WTC11 (cell line): ENCODE measurements around the gene TBC1D22A. TPM values are rescaled to one million over a fixed set of nuclear protein-coding genes. Genes with fewer than 3 reads are reported as not detected.

ENCODE experiments used
- ATAC-seq: fragments of 200-7000 bp; cut with Tn5 transposase; 2 replicates; pipeline ENCODE4 v1.10.0; 2021; ENCODE audit warnings: mild to moderate bottlenecking, moderate library complexity
- CTCF ChIA-PET: fragments of 300-600 bp; sonication (Branson Sonifier 250); formaldehyde crosslinking; loops from one replicate; lab custom pipeline; 2021; ENCODE audit warnings: antibody characterized with exemption; lab: Charles Lee
- POLR2A ChIA-PET: fragments of 350-600 bp; sonication (Branson Sonifier 250); formaldehyde crosslinking; loops from one replicate; lab custom pipeline; 2021; ENCODE audit warnings: antibody characterized with exemption; lab: Charles Lee
- DNase-seq: peaks from one replicate; pipeline ENCODE4 v3.0.0; 2021; ENCODE audit warnings: low spot score
- H3K27ac Mint-ChIP-seq: 2 replicates; pipeline ENCODE4 v1.8.0; 2021; ENCODE audit warnings: mixed read lengths
- H3K27me3 Mint-ChIP-seq: 2 replicates; pipeline ENCODE4 v1.8.0; 2021; ENCODE audit warnings: low read depth, mild to moderate bottlenecking, moderate library complexity, mixed read lengths
- H3K36me3 Mint-ChIP-seq: 2 replicates; pipeline ENCODE4 v1.8.0; 2021; ENCODE audit warnings: mixed read lengths
- H3K4me1 Mint-ChIP-seq: 2 replicates; pipeline ENCODE4 v1.8.0; 2022; ENCODE audit warnings: mixed read lengths
- H3K4me3 Mint-ChIP-seq: 2 replicates; pipeline ENCODE4 v1.8.0; 2021; ENCODE audit warnings: mild to moderate bottlenecking, moderate library complexity, mixed read lengths
- H3K9me3 Mint-ChIP-seq: 2 replicates; pipeline ENCODE4 v1.8.0; 2021; ENCODE audit warnings: mixed read lengths
- ATF6 ChIP-seq: sonication (generic); formaldehyde crosslinking; IDR thresholded peaks from 2 replicates; pipeline ENCODE4 v1.8.1; 2023; ENCODE audit warnings: mild to moderate bottlenecking, missing genetic modification reagents
- CBFB ChIP-seq: sonication (generic); formaldehyde crosslinking; IDR thresholded peaks from 2 replicates; pipeline ENCODE4 v1.8.1; 2022; ENCODE audit warnings: mild to moderate bottlenecking, low read depth, missing genetic modification reagents
- ELF4 ChIP-seq: sonication (generic); formaldehyde crosslinking; IDR thresholded peaks from 2 replicates; pipeline ENCODE4 v1.8.1; 2022; ENCODE audit warnings: low read depth, mild to moderate bottlenecking, moderate library complexity, missing genetic modification reagents
- FOXJ3 ChIP-seq: sonication (generic); formaldehyde crosslinking; IDR thresholded peaks from 2 replicates; pipeline ENCODE4 v1.9.0; 2021; ENCODE audit warnings: missing genetic modification reagents, mild to moderate bottlenecking, borderline replicate concordance
- FOXK1 ChIP-seq: sonication (generic); formaldehyde crosslinking; IDR thresholded peaks from 2 replicates; pipeline ENCODE4 v1.8.0; 2022; ENCODE audit warnings: mild to moderate bottlenecking, moderate library complexity, missing genetic modification reagents
- FOXP1 ChIP-seq: sonication (generic); formaldehyde crosslinking; IDR thresholded peaks from 2 replicates; pipeline ENCODE4 v1.8.0; 2022; ENCODE audit warnings: missing genetic modification reagents, mild to moderate bottlenecking, moderate library complexity, borderline replicate concordance
- IRF2 ChIP-seq: sonication (generic); formaldehyde crosslinking; IDR thresholded peaks from 2 replicates; pipeline ENCODE4 v1.8.0; 2022; ENCODE audit warnings: low read depth, missing genetic modification reagents, borderline replicate concordance
- JAZF1 ChIP-seq: fragments of 250-450 bp; sonication (Bioruptor Pico); IDR thresholded peaks from 2 replicates; pipeline ENCODE4 v1.9.0; 2021; ENCODE audit warnings: moderate library complexity, mild to moderate bottlenecking, inconsistent platforms
- NFE2L1 ChIP-seq: sonication (generic); formaldehyde crosslinking; IDR thresholded peaks from 2 replicates; pipeline ENCODE4 v1.8.1; 2023; ENCODE audit warnings: missing genetic modification reagents
- NR1H2 ChIP-seq: sonication (generic); formaldehyde crosslinking; IDR thresholded peaks from 2 replicates; pipeline ENCODE4 v1.9.0; 2021; ENCODE audit warnings: mild to moderate bottlenecking, moderate library complexity, missing genetic modification reagents
- PREB ChIP-seq: sonication (generic); formaldehyde crosslinking; IDR thresholded peaks from 2 replicates; pipeline ENCODE4 v1.8.1; 2022; ENCODE audit warnings: mild to moderate bottlenecking, missing genetic modification reagents, moderate library complexity, borderline replicate concordance
- SMAD3 ChIP-seq: sonication (generic); formaldehyde crosslinking; IDR thresholded peaks from 2 replicates; pipeline ENCODE4 v1.8.0; 2022; ENCODE audit warnings: missing genetic modification reagents, mild to moderate bottlenecking, borderline replicate concordance
- SMAD4 ChIP-seq: sonication (generic); formaldehyde crosslinking; IDR thresholded peaks from 2 replicates; pipeline ENCODE4 v1.8.0; 2022; ENCODE audit warnings: mild to moderate bottlenecking, missing genetic modification reagents
- TEAD4 ChIP-seq: sonication (generic); formaldehyde crosslinking; IDR thresholded peaks from 2 replicates; pipeline ENCODE4 v1.8.0; 2022; ENCODE audit warnings: mild to moderate bottlenecking, missing genetic modification reagents
- TP53 ChIP-seq: sonication (generic); formaldehyde crosslinking; IDR thresholded peaks from 2 replicates; pipeline ENCODE4 v1.8.1; 2023; ENCODE audit warnings: mild to moderate bottlenecking, missing genetic modification reagents
- USF2 ChIP-seq: sonication (generic); formaldehyde crosslinking; IDR thresholded peaks from 2 replicates; pipeline ENCODE4 v1.8.1; 2023; ENCODE audit warnings: mild to moderate bottlenecking, missing genetic modification reagents, moderate library complexity
- ZNF219 ChIP-seq: sonication (generic); formaldehyde crosslinking; IDR thresholded peaks from 2 replicates; pipeline ENCODE4 v1.8.0; 2023; ENCODE audit warnings: missing genetic modification reagents, mild to moderate bottlenecking, borderline replicate concordance
- ZNF263 ChIP-seq: sonication (generic); formaldehyde crosslinking; IDR thresholded peaks from 2 replicates; pipeline ENCODE4 v1.8.1; 2022; ENCODE audit warnings: low read depth, mild to moderate bottlenecking, moderate library complexity, missing genetic modification reagents
- ZNF416 ChIP-seq: fragments of 250-450 bp; sonication (Bioruptor Pico); IDR thresholded peaks from 2 replicates; pipeline ENCODE4 v1.9.0; 2021; ENCODE audit warnings: mild to moderate bottlenecking, inconsistent platforms
- ZNF512 ChIP-seq: sonication (generic); formaldehyde crosslinking; IDR thresholded peaks from 2 replicates; pipeline ENCODE4 v1.8.1; 2022; ENCODE audit warnings: missing genetic modification reagents, borderline replicate concordance
- ZNF671 ChIP-seq: fragments of 250-450 bp; sonication (Bioruptor Pico); IDR thresholded peaks from 2 replicates; pipeline ENCODE4 v1.8.0; 2021; ENCODE audit warnings: mild to moderate bottlenecking
- total RNA-seq: library from RNA; stranded (reverse); gene quantifications from 3 replicates; pipeline ENCODE4 v1.2.3, GENCODE V29; 2021
- TF ChIP-seq, protein P1 (sequence below): sonication (generic); formaldehyde crosslinking; conservative IDR thresholded peaks from 2 replicates; pipeline ENCODE4 v1.8.1; 2022; ENCODE audit warnings: mild to moderate bottlenecking, missing genetic modification reagents
- TF ChIP-seq, protein P2 (sequence below): fragments of 200-600 bp; IDR thresholded peaks from 2 replicates; pipeline ENCODE4 v1.8.0; 2022; ENCODE audit warnings: antibody characterized with exemption
- TF ChIP-seq, protein P3 (sequence below): sonication (generic); formaldehyde crosslinking; IDR thresholded peaks from 2 replicates; pipeline ENCODE4 v1.8.0; 2022; ENCODE audit warnings: mild to moderate bottlenecking, missing genetic modification reagents
- TF ChIP-seq, protein P4 (sequence below): fragments of 250-450 bp; sonication (Bioruptor Pico); IDR thresholded peaks from 2 replicates; pipeline ENCODE4 v1.9.0; 2021; ENCODE audit warnings: mild to moderate bottlenecking

The TBC1D22A gene
- total RNA-seq, 1 experiment from 2014 or later, result 18.1 TPM

GRCh38 chr22:46891382-46891951 is 129.0 kb downstream of the TBC1D22A start:
- Mint-ChIP-seq H3K4me3 (no peak overlapping the region), H3K4me1 (no peaks in the 10 kb centered on the region), H3K9me3 (no peaks in the 10 kb centered on the region), H3K27ac (no peak overlapping the region), H3K36me3 (peaks cover 2% of the 10 kb centered on the region), H3K27me3 (no peaks in the 10 kb centered on the region)
- no peak for DNase-seq
- ChIA-PET CTCF (interaction anchor here (1.2 to 1.3 kb wide), 2 partner anchors 64 to 88 kb away, joined by 4 to 5 read pairs; no protein-coding TSS in a partner anchor), POLR2A (no interaction called here)
- TF ChIP-seq SMAD3 (CRISPR knock-in tag) (no peak), IRF2 (CRISPR knock-in tag) (no peak), JAZF1 (CRISPR knock-in tag) (no peak), PREB (CRISPR knock-in tag) (no peak), TP53 (no peak), ZNF263 (CRISPR knock-in tag) (no peak), FOXK1 (CRISPR knock-in tag) (no peak), ELF4 (no peak), ZNF219 (CRISPR knock-in tag) (no peak), ATF6 (CRISPR knock-in tag) (no peak), ZNF671 (CRISPR knock-in tag) (no peak), SMAD4 (CRISPR knock-in tag) (no peak), ZNF512 (CRISPR knock-in tag) (no peak)
- TF ChIP-seq, protein P1, sequence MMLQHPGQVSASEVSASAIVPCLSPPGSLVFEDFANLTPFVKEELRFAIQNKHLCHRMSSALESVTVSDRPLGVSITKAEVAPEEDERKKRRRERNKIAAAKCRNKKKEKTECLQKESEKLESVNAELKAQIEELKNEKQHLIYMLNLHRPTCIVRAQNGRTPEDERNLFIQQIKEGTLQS (CRISPR knock-in tag), result no peak
- TF ChIP-seq, protein P2, sequence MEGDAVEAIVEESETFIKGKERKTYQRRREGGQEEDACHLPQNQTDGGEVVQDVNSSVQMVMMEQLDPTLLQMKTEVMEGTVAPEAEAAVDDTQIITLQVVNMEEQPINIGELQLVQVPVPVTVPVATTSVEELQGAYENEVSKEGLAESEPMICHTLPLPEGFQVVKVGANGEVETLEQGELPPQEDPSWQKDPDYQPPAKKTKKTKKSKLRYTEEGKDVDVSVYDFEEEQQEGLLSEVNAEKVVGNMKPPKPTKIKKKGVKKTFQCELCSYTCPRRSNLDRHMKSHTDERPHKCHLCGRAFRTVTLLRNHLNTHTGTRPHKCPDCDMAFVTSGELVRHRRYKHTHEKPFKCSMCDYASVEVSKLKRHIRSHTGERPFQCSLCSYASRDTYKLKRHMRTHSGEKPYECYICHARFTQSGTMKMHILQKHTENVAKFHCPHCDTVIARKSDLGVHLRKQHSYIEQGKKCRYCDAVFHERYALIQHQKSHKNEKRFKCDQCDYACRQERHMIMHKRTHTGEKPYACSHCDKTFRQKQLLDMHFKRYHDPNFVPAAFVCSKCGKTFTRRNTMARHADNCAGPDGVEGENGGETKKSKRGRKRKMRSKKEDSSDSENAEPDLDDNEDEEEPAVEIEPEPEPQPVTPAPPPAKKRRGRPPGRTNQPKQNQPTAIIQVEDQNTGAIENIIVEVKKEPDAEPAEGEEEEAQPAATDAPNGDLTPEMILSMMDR, result no peak
- TF ChIP-seq, protein P3, sequence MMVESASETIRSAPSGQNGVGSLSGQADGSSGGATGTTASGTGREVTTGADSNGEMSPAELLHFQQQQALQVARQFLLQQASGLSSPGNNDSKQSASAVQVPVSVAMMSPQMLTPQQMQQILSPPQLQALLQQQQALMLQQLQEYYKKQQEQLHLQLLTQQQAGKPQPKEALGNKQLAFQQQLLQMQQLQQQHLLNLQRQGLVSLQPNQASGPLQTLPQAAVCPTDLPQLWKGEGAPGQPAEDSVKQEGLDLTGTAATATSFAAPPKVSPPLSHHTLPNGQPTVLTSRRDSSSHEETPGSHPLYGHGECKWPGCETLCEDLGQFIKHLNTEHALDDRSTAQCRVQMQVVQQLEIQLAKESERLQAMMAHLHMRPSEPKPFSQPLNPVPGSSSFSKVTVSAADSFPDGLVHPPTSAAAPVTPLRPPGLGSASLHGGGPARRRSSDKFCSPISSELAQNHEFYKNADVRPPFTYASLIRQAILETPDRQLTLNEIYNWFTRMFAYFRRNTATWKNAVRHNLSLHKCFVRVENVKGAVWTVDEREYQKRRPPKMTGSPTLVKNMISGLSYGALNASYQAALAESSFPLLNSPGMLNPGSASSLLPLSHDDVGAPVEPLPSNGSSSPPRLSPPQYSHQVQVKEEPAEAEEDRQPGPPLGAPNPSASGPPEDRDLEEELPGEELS (CRISPR knock-in tag), result no peak
- ATAC-seq, result no peak

GRCh38 chr22:46892866-46893265 is 130.4 kb downstream of the TBC1D22A start:
- POLR2A ChIA-PET, result no interaction called here
- Mint-ChIP-seq H3K9me3 (no peaks in the 10 kb centered on the region; the same call in 1 of the 2 replicates), H3K4me1 (no peaks in the 10 kb centered on the region), H3K27me3 (no peaks in the 10 kb centered on the region), H3K4me3 (no peak overlapping the region), H3K36me3 (peaks cover 8% of the 10 kb centered on the region), H3K27ac (no peak overlapping the region)
- CTCF ChIA-PET, result interaction anchor here (1.2 kb wide), 1 partner anchor 89 kb away, joined by 5 read pairs; no protein-coding TSS in a partner anchor
- DNase-seq, result no peak
- ATAC-seq, result no peak
- no peak for TF ChIP-seq USF2
- TF ChIP-seq NR1H2 (CRISPR knock-in tag), result no peak
- no peak for TF ChIP-seq SMAD3 (CRISPR knock-in tag)
- no peak for TF ChIP-seq FOXJ3 (CRISPR knock-in tag)
- TF ChIP-seq, protein P4, sequence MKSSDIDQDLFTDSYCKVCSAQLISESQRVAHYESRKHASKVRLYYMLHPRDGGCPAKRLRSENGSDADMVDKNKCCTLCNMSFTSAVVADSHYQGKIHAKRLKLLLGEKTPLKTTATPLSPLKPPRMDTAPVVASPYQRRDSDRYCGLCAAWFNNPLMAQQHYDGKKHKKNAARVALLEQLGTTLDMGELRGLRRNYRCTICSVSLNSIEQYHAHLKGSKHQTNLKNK, result no peak
- no peak for TF ChIP-seq ZNF416 (CRISPR knock-in tag)
- no peak for TF ChIP-seq NFE2L1 (CRISPR knock-in tag)
- no peak for TF ChIP-seq TEAD4 (CRISPR knock-in tag)
- no peak for TF ChIP-seq CBFB (CRISPR knock-in tag)
- no peak for TF ChIP-seq FOXP1 (CRISPR knock-in tag)
